OCI-LY3 (cell line): ENCODE results near the gene ZFAND6.

Experiments used
- EZH2phosphoT487 ChIP-seq: fragments of 200-600 bp; shearing (Covaris generic); IDR thresholded peaks from 2 replicates; pipeline ENCODE4 v1.6.1; 2018; ENCODE audit warnings: antibody characterized with exemption, mixed run types, low read depth
- TF ChIP-seq, protein P1 (sequence below): fragments of 200-600, 300-600 bp; sonication (generic); IDR thresholded peaks from 2 replicates; pipeline ENCODE4 v1.5.1; 2014; ENCODE audit warnings: antibody characterized with exemption, low read length, low read depth

DNA sequence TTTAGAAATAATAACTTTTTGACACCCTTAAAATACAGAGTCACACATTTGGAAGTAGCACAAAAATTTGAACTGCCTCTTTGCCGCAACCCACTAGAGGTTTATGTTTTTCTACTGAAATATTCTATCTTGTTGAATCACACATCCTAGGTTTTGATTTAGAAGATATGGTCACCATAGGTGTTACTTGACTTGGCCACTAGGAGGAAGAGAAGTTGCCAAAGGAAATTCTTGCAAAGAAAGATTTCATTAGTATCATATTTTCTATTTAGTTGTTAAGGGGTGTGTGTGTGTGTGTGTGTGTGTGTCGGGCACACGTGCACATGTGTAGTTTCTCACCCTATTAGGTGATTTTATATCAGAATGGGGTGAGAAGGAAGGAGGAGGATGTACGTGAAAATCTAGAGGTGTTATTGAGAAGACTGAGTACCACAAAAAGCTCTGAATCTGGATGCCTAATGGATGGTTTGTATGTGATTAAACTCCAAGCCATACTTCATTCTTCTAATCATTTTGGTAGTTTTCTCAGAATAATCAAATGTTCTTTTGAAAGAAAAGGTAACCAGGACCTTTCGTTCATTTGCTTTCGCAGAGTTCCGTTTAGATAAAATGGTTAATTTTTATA, 31.5 kb downstream of the ZFAND6 start:
- TF ChIP-seq, protein P1, sequence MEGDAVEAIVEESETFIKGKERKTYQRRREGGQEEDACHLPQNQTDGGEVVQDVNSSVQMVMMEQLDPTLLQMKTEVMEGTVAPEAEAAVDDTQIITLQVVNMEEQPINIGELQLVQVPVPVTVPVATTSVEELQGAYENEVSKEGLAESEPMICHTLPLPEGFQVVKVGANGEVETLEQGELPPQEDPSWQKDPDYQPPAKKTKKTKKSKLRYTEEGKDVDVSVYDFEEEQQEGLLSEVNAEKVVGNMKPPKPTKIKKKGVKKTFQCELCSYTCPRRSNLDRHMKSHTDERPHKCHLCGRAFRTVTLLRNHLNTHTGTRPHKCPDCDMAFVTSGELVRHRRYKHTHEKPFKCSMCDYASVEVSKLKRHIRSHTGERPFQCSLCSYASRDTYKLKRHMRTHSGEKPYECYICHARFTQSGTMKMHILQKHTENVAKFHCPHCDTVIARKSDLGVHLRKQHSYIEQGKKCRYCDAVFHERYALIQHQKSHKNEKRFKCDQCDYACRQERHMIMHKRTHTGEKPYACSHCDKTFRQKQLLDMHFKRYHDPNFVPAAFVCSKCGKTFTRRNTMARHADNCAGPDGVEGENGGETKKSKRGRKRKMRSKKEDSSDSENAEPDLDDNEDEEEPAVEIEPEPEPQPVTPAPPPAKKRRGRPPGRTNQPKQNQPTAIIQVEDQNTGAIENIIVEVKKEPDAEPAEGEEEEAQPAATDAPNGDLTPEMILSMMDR: peak; percentile 32; the same call in 1 of the 2 replicates
- no peak for TF ChIP-seq EZH2phosphoT487
